CD4-positive, CD25-positive, alpha-beta regulatory T cell (primary cell): ENCODE measurements around the gene LRRC8D. TPM values are rescaled to one million over a fixed set of nuclear protein-coding genes. Genes with fewer than 3 reads are reported as not detected.
A peak's percentile ranks its signal among the peaks of the same experiment; 100 is the strongest.

Experiments used
- ATAC-seq, 2 donors: fragments of 150-1000 bp; cut with Tn5 transposase; one replicate each; pipeline ENCODE4 v1.10.0; 2021; ENCODE audit warnings: low read depth in 2 of 2, moderate number of reproducible peaks in 2 of 2, moderate library complexity in 1 of 2
- DNase-seq, 3 donors: peaks; one replicate each; pipeline versions ENCODE4 v3.0.0 to v3.0.0-alpha.2; 2012 to 2022; ENCODE audit warnings: mixed read lengths in 1 of 3
- H3K27ac ChIP-seq: one replicate; pipeline ENCODE4 v1.7.0; 2013; ENCODE audit warnings: mild to moderate bottlenecking, low read length; ENCODE audit not compliant: insufficient read depth, poor library complexity, severe bottlenecking
- H3K27me3 ChIP-seq: one replicate; pipeline ENCODE4 v1.7.0; 2013; ENCODE audit warnings: low read length; ENCODE audit not compliant: control insufficient read depth, insufficient read depth
- H3K36me3 ChIP-seq: one replicate; pipeline ENCODE4 v1.7.0; 2013; ENCODE audit warnings: mild to moderate bottlenecking, low read length, moderate library complexity; ENCODE audit not compliant: control insufficient read depth, insufficient read depth
- H3K4me1 ChIP-seq: 2 replicates; pipeline ENCODE4 v1.7.0; 2013; ENCODE audit warnings: mild to moderate bottlenecking, low read length; ENCODE audit not compliant: insufficient read depth, control insufficient read depth, poor library complexity, severe bottlenecking
- H3K4me3 ChIP-seq: one replicate; pipeline ENCODE4 v1.7.0; 2013; ENCODE audit warnings: low read depth, mild to moderate bottlenecking, low read length, moderate library complexity
- H3K9me3 ChIP-seq, 2 experiments: 1 replicate in 1 of 2; 2 replicates in 1 of 2; pipeline ENCODE4 v1.7.0; 2013; ENCODE audit warnings: low read length in 2 of 2, mild to moderate bottlenecking in 1 of 2, moderate library complexity in 1 of 2; ENCODE audit not compliant: control insufficient read depth in 2 of 2
- H3K27ac Mint-ChIP-seq, 3 donors: one replicate each; pipeline ENCODE4 v1.8.0; 2020 to 2022; ENCODE audit warnings: mild to moderate bottlenecking in 3 of 3, mixed read lengths in 3 of 3, moderate library complexity in 2 of 3
- H3K27me3 Mint-ChIP-seq: one replicate; pipeline ENCODE4 v1.8.0; 2022; ENCODE audit warnings: mild to moderate bottlenecking, mixed read lengths
- H3K36me3 Mint-ChIP-seq: one replicate; pipeline ENCODE4 v1.8.0; 2020; ENCODE audit warnings: mixed read lengths
- H3K4me1 Mint-ChIP-seq, 4 donors: one replicate each; pipeline ENCODE4 v1.8.0; 2020 to 2022; ENCODE audit warnings: mixed read lengths in 4 of 4, mild to moderate bottlenecking in 1 of 4
- H3K4me3 Mint-ChIP-seq, 4 donors: one replicate each; pipeline ENCODE4 v1.8.0; 2020 to 2022; ENCODE audit warnings: mild to moderate bottlenecking in 4 of 4, mixed read lengths in 4 of 4, moderate library complexity in 3 of 4
- H3K9me3 Mint-ChIP-seq, 7 donors: one replicate each; pipeline ENCODE4 v1.8.0; 2020 to 2022; ENCODE audit warnings: mixed read lengths in 7 of 7, mild to moderate bottlenecking in 3 of 7, moderate library complexity in 2 of 7
- polyA plus RNA-seq, 4 donors: library from polyadenylated mRNA; unstranded; fragments of 300-500 nt; fragmentation: Illumina TruSeq; gene quantifications; one replicate each; pipeline ENCODE4 v1.2.3, GENCODE V29; 2021
- total RNA-seq: library from RNA; stranded (reverse); gene quantifications from one replicate; pipeline ENCODE4 v1.2.3, GENCODE V29; 2022

LRRC8D gene
- total and polyA plus RNA-seq, 5 donors from 2014 or later = 23.6 to 69.0 (median 54.5) TPM

- Mint-ChIP-seq H3K27me3 (no peaks in the 10 kb centered on the region), H3K9me3 (no peaks in the 10 kb centered on the region), H3K4me1 (peaks cover 0 to 6% (median 1%) of the 10 kb centered on the region in 4 donors), H3K4me3 (no peak overlapping the region), H3K36me3 (peaks cover 17% of the 10 kb centered on the region), H3K27ac (no peak overlapping the region)
- no peaks in the 10 kb centered on the region for H3K9me3 ChIP-seq
- H3K27ac ChIP-seq = no peak overlapping the region
- DNase-seq (no peak), ATAC-seq (no peak)
- peaks cover 12% of the 10 kb centered on the region for H3K36me3 ChIP-seq
- H3K4me3 ChIP-seq = no peak overlapping the region
- no peaks in the 10 kb centered on the region for H3K4me1 ChIP-seq
- no peaks in the 10 kb centered on the region for H3K27me3 ChIP-seq
Observed at GRCh38 chr1:89939059-89939570, 118.3 kb downstream of the LRRC8D start.

GRCh38 chr1:89939693-89940438 is 119.0 kb downstream of the LRRC8D start:
- H3K4me1 Mint-ChIP-seq = peaks cover 0 to 6% (median 1%) of the 10 kb centered on the region in 4 donors
- peaks cover 10% of the 10 kb centered on the region for H3K36me3 Mint-ChIP-seq
- no peaks in the 10 kb centered on the region for H3K27me3 Mint-ChIP-seq
- H3K36me3 ChIP-seq = peaks cover 5% of the 10 kb centered on the region
- no peaks in the 10 kb centered on the region for H3K27me3 ChIP-seq
- no peak overlapping the region for H3K27ac Mint-ChIP-seq
- H3K9me3 Mint-ChIP-seq = no peaks in the 10 kb centered on the region
- no peaks in the 10 kb centered on the region for H3K4me1 ChIP-seq
- no peak overlapping the region for H3K27ac ChIP-seq
- DNase-seq (no peak), ATAC-seq (no peak)
- H3K4me3 Mint-ChIP-seq = no peak overlapping the region
- H3K9me3 ChIP-seq = no peaks in the 10 kb centered on the region
- no peak overlapping the region for H3K4me3 ChIP-seq

- DNase-seq (no peak), ATAC-seq (peak in 1 of 2 donors; percentile 45)
- H3K4me1 ChIP-seq = no peaks in the 10 kb centered on the region
- H3K27me3 ChIP-seq = no peaks in the 10 kb centered on the region
- H3K27ac ChIP-seq = no peak overlapping the region
- H3K4me1 Mint-ChIP-seq = peaks cover 0 to 2% (median 0%) of the 10 kb centered on the region in 4 donors
- no peaks in the 10 kb centered on the region for H3K27me3 Mint-ChIP-seq
- no peaks in the 10 kb centered on the region for H3K36me3 Mint-ChIP-seq
- peaks cover 0 to 2% (median 0%) of the 10 kb centered on the region in 7 donors for H3K9me3 Mint-ChIP-seq
- no peak overlapping the region for H3K27ac Mint-ChIP-seq
- no peaks in the 10 kb centered on the region for H3K9me3 ChIP-seq
- no peak overlapping the region for H3K4me3 ChIP-seq
- H3K4me3 Mint-ChIP-seq = no peak overlapping the region
- H3K36me3 ChIP-seq = no peaks in the 10 kb centered on the region
Observed at GRCh38 chr1:89941110-89941766, 120.4 kb downstream of the LRRC8D start.

- no peak for DNase-seq
- no peaks in the 10 kb centered on the region for H3K36me3 ChIP-seq
- no peaks in the 10 kb centered on the region for H3K27me3 ChIP-seq
- no peaks in the 10 kb centered on the region for H3K27me3 Mint-ChIP-seq
- peaks cover 0 to 7% (median 0%) of the 10 kb centered on the region in 7 donors for H3K9me3 Mint-ChIP-seq
- no peaks in the 10 kb centered on the region for H3K9me3 ChIP-seq
- H3K27ac ChIP-seq = no peak overlapping the region
- ATAC-seq = no peak
- H3K4me3 Mint-ChIP-seq = no peak overlapping the region
- H3K4me1 Mint-ChIP-seq = peaks cover 0 to 2% (median 0%) of the 10 kb centered on the region in 4 donors
- H3K4me1 ChIP-seq = no peaks in the 10 kb centered on the region
- no peak overlapping the region for H3K4me3 ChIP-seq
- no peaks in the 10 kb centered on the region for H3K36me3 Mint-ChIP-seq
- no peak overlapping the region for H3K27ac Mint-ChIP-seq
Observed at GRCh38 chr1:89942014-89942413, 121.2 kb downstream of the LRRC8D start.

- no peak overlapping the region for H3K4me3 ChIP-seq
- no peaks in the 10 kb centered on the region for H3K36me3 ChIP-seq
- no peak for DNase-seq
- peaks cover 0 to 7% (median 1%) of the 10 kb centered on the region in 7 donors for H3K9me3 Mint-ChIP-seq
- H3K27me3 Mint-ChIP-seq = no peaks in the 10 kb centered on the region
- H3K4me1 ChIP-seq = no peaks in the 10 kb centered on the region
- H3K27ac ChIP-seq = no peak overlapping the region
- H3K9me3 ChIP-seq = no peaks in the 10 kb centered on the region
- no peak overlapping the region for H3K27ac Mint-ChIP-seq
- no peak overlapping the region for H3K4me3 Mint-ChIP-seq
- no peak for ATAC-seq
- H3K27me3 ChIP-seq = no peaks in the 10 kb centered on the region
- H3K36me3 Mint-ChIP-seq = no peaks in the 10 kb centered on the region
- peaks cover 0 to 2% (median 0%) of the 10 kb centered on the region in 4 donors for H3K4me1 Mint-ChIP-seq
Observed at GRCh38 chr1:89942825-89943658, 122.2 kb downstream of the LRRC8D start.

- H3K4me3 Mint-ChIP-seq = no peak overlapping the region
- H3K27me3 Mint-ChIP-seq = no peaks in the 10 kb centered on the region
- no peak overlapping the region for H3K27ac Mint-ChIP-seq
- no peaks in the 10 kb centered on the region for H3K36me3 Mint-ChIP-seq
- ATAC-seq (no peak), DNase-seq (no peak)
- H3K9me3 Mint-ChIP-seq = peaks cover 0 to 7% (median 2%) of the 10 kb centered on the region in 7 donors
- no peaks in the 10 kb centered on the region for H3K27me3 ChIP-seq
- H3K27ac ChIP-seq = no peak overlapping the region
- H3K4me3 ChIP-seq = no peak overlapping the region
- H3K4me1 ChIP-seq = no peaks in the 10 kb centered on the region
- H3K36me3 ChIP-seq = no peaks in the 10 kb centered on the region
- no peaks in the 10 kb centered on the region for H3K9me3 ChIP-seq
- H3K4me1 Mint-ChIP-seq = peaks cover 0 to 2% (median 0%) of the 10 kb centered on the region in 4 donors
Observed at GRCh38 chr1:89943846-89944781, 123.3 kb downstream of the LRRC8D start.
